Stimulated activated CD4-positive, alpha-beta T cell treated with anti-CD3 and anti-CD28 coated beads, Interleukin-2, amount 100 ng/mL, for 48 hours (primary cell): Measurements from ENCODE around the gene TIMP2.
"Not testable (repeated sequence)": the region's sequence is repeated elsewhere in the genome, so short reads cannot be mapped to it uniquely, and the experiment has no call there.

ENCODE experiments used
- DNase-seq, 2 donors: peaks; one replicate each; pipeline ENCODE4 v3.0.0-alpha.2; 2020

Gene TIMP2

DNA sequence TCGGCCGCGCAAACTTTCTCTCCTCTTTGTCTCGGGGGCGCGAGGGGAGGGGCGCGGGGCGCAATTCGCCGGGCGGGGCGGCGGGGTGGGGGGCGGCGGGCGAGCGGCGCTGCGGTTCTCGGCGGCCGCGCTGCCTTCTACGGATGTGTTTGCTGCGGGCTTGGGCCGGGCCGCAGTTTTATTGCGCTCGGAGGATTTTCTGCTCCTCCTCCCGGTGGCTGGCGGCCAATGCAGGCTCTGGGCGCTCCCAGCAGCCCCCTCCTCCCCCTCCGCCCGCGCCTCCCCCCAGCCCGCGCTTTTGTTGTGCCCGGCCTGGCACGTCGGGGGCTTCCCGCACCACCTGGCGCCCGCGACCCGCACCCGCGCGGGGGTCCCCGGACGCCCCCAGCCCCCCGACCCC, at the start of gene TIMP2:
TIMP2 (minus strand) TSS at position 154 of the 400 bp plus-strand sequence. CDS start 299 bp downstream, outside the sequence.
- DNase-seq = peak; percentile 40 to 66

DNA sequence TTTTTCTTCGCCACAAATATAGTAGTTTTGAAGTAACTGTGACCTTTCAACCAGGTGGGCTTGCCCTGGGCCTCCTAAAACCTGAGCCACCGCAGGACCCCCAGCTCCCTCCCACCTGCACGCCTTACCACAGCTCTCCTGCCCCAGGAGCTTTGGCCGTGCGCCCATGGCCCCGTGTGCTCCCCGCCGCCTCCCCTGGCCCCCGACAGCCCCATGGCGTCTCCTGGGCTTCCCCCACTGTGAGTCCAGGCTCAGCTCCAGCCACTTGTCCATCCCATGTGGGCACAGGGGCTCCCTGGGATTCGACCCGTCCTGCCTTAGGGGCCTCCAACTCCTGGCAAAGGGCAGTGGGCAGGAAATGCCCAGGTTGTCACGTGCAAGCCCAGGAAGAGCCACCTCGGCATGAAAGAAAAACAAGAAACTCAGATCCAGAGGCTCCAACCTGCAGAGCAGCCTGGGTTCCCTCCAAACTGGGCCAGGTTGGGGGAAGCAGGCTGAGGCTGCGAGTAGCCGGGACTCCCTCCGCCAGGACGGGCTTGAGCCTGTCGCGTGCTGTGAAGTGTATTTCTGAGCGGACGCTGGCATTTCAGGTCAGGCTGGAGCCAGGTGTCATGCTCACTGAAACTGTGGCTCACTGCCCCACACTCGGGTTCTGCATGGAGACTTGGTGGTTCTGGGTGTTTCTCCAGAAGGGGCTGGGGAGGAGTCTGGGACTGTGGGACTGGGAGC, 48.8 kb upstream of the TIMP2 start:
- no peak for DNase-seq

DNA sequence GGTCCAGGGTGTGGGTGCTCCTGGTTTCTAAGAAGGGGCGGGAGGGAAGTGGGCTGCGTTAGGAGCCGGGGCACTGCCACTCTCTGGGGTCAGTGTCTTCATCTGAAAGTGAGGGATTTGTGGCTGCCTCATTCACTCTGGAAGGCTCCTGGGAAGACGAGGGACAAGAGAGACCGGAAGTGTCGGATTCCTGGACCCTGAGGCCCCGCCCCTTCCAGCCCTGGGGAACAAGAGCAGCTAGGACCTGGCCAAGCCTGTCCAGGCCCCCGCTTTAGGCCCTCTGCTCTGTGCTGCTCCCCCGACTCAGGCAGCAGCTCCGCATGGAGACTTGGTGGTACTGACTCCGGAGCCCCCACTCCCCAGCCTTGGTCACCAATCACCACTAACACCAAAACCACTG, 48.0 kb upstream of the TIMP2 start:
- no peak for DNase-seq

- no peak for DNase-seq
Observed at GRCh38 chr17:78972507-78973105, 47.4 kb upstream of the TIMP2 start.

DNA sequence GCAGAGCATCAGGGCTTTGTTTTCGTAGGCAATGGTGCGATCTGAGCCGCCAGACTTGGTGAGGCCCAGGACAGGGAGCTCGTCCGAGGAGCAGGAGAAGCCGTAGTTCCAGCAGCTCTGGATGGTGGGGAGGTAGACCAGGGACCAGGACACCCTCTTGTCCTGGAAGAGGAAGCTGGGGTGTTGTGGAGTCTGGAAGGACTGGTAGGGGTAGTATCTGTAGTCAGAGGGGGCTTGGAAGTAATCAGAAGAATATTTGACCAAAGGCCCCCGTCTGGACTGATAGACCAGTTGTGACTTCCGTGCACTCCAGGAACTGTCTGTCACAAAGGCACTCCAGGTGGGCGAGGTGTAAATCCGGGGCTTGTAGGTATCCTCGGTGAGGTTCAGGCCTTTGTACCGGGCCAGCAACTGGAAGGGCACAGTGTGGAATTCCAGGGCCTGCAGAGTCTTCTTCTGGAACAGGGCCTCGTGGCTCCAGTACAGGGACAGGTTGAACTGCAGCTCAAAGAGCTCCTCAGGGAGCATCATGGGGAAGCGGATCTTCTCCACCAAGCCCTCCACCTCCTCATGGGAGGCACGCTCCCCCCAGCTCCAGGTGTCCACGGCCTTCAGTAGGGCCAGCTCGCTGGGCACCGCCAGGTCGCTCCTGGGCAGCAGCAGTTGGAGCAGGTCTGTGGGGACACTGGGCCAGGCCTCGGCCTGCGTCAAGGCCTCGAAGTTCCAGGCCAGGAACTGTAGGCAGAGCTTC, 46.7 kb upstream of the TIMP2 start:
- DNase-seq = no peak

GRCh38 chr17:78970834-78971755, 45.9 kb upstream of the TIMP2 start:
- peak; percentile 84 to 85 for DNase-seq

GRCh38 chr17:78969865-78970264, 44.7 kb upstream of the TIMP2 start:
- no peak for DNase-seq

DNA sequence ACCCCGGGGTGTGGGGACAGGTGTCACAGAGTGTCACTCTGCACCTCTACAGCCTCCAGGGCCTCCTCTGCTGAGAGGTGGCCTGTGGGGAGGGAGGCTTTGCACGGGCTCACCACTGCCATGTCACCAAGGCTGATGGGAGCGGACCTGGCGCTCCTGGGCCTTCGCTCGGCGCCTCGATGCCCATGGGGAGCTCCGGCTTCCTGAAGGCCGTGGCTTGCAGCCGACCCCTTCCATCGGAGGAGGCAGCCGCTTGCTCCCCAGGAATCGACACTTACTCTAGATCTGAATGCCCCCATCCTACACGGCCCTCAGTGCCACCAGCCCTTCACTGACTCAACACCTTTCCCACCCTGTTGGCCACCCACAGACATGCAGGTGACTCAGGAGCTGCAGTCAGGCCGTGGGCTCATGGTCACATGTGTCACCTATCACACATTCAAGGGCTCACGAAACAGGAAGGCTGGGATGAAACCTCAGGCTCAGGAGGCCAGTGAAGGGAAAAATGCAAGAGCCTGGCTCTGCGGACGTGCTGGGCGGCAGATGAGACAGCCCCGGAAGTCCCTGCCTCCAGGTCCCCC, 42.7 kb upstream of the TIMP2 start:
- no peak for DNase-seq

- DNase-seq = no peak
Observed at GRCh38 chr17:78966910-78967600, 41.9 kb upstream of the TIMP2 start.

GRCh38 chr17:78966123-78966813, 41.1 kb upstream of the TIMP2 start:
- DNase-seq = no peak

GRCh38 chr17:78965491-78965924, 40.3 kb upstream of the TIMP2 start:
- no peak for DNase-seq

GRCh38 chr17:78963378-78963777, 38.2 kb upstream of the TIMP2 start:
- DNase-seq = no peak

DNA sequence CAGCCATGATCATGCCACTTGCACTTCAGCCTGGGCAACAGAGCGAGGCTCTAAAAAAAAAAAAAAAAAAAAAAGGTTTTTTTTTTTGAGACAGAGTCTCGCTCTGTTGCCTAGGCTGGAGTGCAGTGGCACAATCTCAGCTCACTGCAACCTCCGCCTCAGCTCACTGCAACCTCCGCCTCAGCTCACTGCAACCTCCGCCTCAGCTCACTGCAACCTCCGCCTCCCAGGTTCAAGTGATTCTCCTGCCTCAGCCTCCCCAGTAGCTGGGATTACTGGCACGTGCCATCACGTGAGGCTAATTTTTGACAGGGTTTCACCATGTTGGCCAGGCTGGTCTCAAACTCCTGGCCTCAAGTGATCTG, 37.8 kb upstream of the TIMP2 start:
- DNase-seq = not testable (repeated sequence)

DNA sequence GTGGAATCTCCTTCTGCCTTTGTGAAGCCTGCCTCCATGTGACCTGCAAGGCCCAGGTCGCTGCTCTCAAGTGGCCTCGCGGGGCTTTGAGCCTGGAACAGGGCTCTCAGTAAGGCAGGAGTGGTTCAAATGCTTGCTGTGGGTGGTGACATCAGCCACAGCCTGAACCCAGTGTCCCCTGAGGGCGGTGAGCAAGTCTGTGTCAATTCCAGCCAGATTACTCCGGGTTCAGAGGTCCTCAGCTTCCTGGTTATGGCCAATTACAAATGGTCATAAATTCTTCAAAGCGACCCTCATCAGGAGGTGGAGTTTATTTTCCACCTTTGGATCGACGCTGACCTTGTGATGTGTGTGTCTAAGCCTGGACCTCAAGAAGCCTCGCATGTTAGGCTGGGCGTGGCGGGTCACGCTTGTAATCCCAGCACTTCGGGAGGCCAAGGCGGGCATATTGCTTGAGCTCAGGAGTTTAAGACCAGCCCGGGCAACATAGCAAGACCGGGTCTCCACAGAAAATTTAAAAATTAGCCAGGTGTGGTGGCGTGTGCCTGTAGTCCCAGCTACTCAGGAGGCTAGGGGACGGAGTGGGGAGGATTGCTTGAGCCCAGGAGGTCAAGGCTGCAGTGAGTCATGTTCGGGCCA, 37.3 kb upstream of the TIMP2 start:
- DNase-seq = no peak

GRCh38 chr17:78961571-78961970, 36.4 kb upstream of the TIMP2 start:
- DNase-seq = no peak

GRCh38 chr17:78960928-78961327, 35.7 kb upstream of the TIMP2 start:
- DNase-seq = no peak

DNA sequence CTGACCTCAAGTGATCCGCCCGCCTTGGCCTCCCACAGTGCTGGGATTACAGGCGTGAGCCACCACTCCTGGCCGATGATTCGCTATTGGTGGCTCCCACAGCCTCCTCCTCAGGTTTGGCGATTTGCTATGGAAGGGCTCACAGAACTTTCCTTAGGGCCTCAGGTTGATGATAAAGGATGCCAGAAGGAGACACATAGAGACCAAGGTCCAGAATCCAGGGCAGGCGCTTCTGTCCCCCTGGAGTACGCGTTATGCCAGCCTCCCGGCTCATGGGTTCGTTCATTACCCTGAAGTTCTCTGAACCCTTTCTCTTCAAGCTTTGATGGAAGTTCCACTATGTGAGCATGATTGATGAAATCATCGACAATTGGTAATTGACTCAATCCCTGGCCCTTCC, 34.6 kb upstream of the TIMP2 start:
- no peak for DNase-seq

- DNase-seq = no peak
Observed at GRCh38 chr17:78958641-78959127, 33.5 kb upstream of the TIMP2 start.

GRCh38 chr17:78957128-78957527, 31.9 kb upstream of the TIMP2 start:
- DNase-seq = no peak

- DNase-seq = no peak
Observed at GRCh38 chr17:78956254-78956653, 31.1 kb upstream of the TIMP2 start.

- no peak for DNase-seq
Observed at GRCh38 chr17:78954684-78955083, 29.5 kb upstream of the TIMP2 start.
